OCI-LY1 (cell line): ENCODE data around the gene ZBED5.

Experiments
- H2AFZ ChIP-seq: fragments of 200-600 bp; sonication (generic), shearing (Covaris generic); 2 replicates; pipeline ENCODE4 v1.6.0; 2014; ENCODE audit warnings: antibody characterized with exemption, mild to moderate bottlenecking, low read length
- H3F3A ChIP-seq: fragments of 200-600 bp; sonication (generic), shearing (Covaris generic); 2 replicates; pipeline ENCODE4 v1.6.0; 2014; ENCODE audit warnings: mild to moderate bottlenecking, antibody characterized with exemption, low read length, moderate library complexity; ENCODE audit not compliant: insufficient read depth
- H3K27ac ChIP-seq: fragments of 200-600 bp; sonication (generic); 2 replicates; pipeline ENCODE4 v1.5.1; 2014; ENCODE audit warnings: low read length, mixed run types, mild to moderate bottlenecking, low read depth; ENCODE audit not compliant: poor library complexity, severe bottlenecking
- H3K27me3 ChIP-seq: fragments of 200-600 bp; sonication (generic); 2 replicates; pipeline ENCODE4 v1.6.0; 2014; ENCODE audit warnings: antibody characterized with exemption, mild to moderate bottlenecking, low read length, moderate library complexity; ENCODE audit not compliant: insufficient read depth
- H3K36me3 ChIP-seq: fragments of 200-600 bp; sonication (generic); 2 replicates; pipeline ENCODE4 v1.6.1; 2014; ENCODE audit warnings: mild to moderate bottlenecking, antibody characterized with exemption, low read length, moderate library complexity, mixed read lengths; ENCODE audit not compliant: insufficient read depth
- H3K4me1 ChIP-seq: fragments of 200-600 bp; sonication (generic); 2 replicates; pipeline ENCODE4 v1.5.1; 2014; ENCODE audit warnings: mild to moderate bottlenecking, low read length, moderate library complexity; ENCODE audit not compliant: insufficient read depth, severe bottlenecking
- H3K4me2 ChIP-seq: fragments of 200-600 bp; sonication (generic), shearing (Covaris generic); 2 replicates; pipeline ENCODE4 v1.6.1; 2014; ENCODE audit warnings: low read length
- H3K4me3 ChIP-seq: fragments of 200-600 bp; sonication (generic); 2 replicates; pipeline ENCODE4 v1.5.1; 2014; ENCODE audit warnings: low read length, low read depth, mild to moderate bottlenecking, mixed read lengths; ENCODE audit not compliant: poor library complexity, severe bottlenecking
- H3K79me2 ChIP-seq: fragments of 200-600 bp; shearing (Covaris generic); 2 replicates; pipeline ENCODE4 v1.6.1; 2016; ENCODE audit warnings: mixed run types, low read length, mixed read lengths; ENCODE audit not compliant: insufficient read depth
- H3K9ac ChIP-seq: fragments of 200-600 bp; sonication (generic), shearing (Covaris generic); 2 replicates; pipeline ENCODE4 v1.6.1; 2014; ENCODE audit warnings: mild to moderate bottlenecking, low read length, mixed read lengths
- H3K9me2 ChIP-seq: fragments of 200-600 bp; sonication (generic), shearing (Covaris generic); 2 replicates; pipeline ENCODE4 v1.6.1; 2014; ENCODE audit warnings: low read depth, mild to moderate bottlenecking, low read length, mixed read lengths
- H3K9me3 ChIP-seq: fragments of 200-600 bp; shearing (Covaris generic); 2 replicates; pipeline ENCODE4 v1.6.1; 2014; ENCODE audit warnings: low read length, mixed read lengths
- H4K20me1 ChIP-seq: fragments of 200-600 bp; sonication (generic), shearing (Covaris generic); 2 replicates; pipeline ENCODE4 v1.6.0; 2016; ENCODE audit warnings: mild to moderate bottlenecking, low read length; ENCODE audit not compliant: insufficient read depth
- CTCF ChIP-seq: fragments of 200-600 bp; sonication (generic), shearing (Covaris generic); IDR thresholded peaks from 2 replicates; pipeline ENCODE4 v1.5.1; 2017; ENCODE audit warnings: mild to moderate bottlenecking, antibody characterized with exemption, low read length, moderate library complexity, mixed read lengths
- EZH2 ChIP-seq: fragments of 200-600 bp; sonication (generic), shearing (Covaris generic); IDR thresholded peaks from 2 replicates; pipeline ENCODE4 v1.8.0; 2017; ENCODE audit warnings: borderline replicate concordance, mixed run types, mild to moderate bottlenecking, antibody characterized with exemption, low read length, moderate library complexity, mixed read lengths

Gene ZBED5

GRCh38 chr11:10803676-10804075, 54.2 kb downstream of the ZBED5 start:
- H3K4me1 ChIP-seq, result peaks cover 9% of the 10 kb centered on the region
- no peaks in the 10 kb centered on the region for H3K27me3 ChIP-seq
- peaks cover 18% of the 10 kb centered on the region for H3K79me2 ChIP-seq
- H3K27ac ChIP-seq, result no peak overlapping the region
- H3K4me2 ChIP-seq, result no peak overlapping the region
- no peaks in the 10 kb centered on the region for H3K9me3 ChIP-seq
- H3F3A ChIP-seq, result peaks cover 8% of the 10 kb centered on the region; the same call in 1 of the 2 replicates
- H3K4me3 ChIP-seq, result no peak overlapping the region
- H3K36me3 ChIP-seq, result peaks cover 97% of the 10 kb centered on the region
- H3K9ac ChIP-seq, result no peak overlapping the region
- no peaks in the 10 kb centered on the region for H4K20me1 ChIP-seq
- no peak for TF ChIP-seq CTCF
- TF ChIP-seq EZH2, result no peak
- no peak overlapping the region for H2AFZ ChIP-seq
- no peaks in the 10 kb centered on the region for H3K9me2 ChIP-seq
